Gastrocnemius medialis (tissue), 4 donors: ENCODE results near the gene LHPP.

Source experiments
- POLR2A ChIP-seq, 2 donors: fragments of 450-650 bp; IDR thresholded peaks; one replicate each; pipeline ENCODE4 v1.6.1; 2017; ENCODE audit warnings: antibody characterized with exemption in 2 of 2, mild to moderate bottlenecking in 2 of 2, moderate library complexity in 2 of 2
- TF ChIP-seq, protein P1 (sequence below), 5 experiments: fragments of 450-650 bp in 3 of 5; fragments of 200-600 bp in 2 of 5; sonication (generic) in 2 of 5; IDR thresholded peaks in 4 of 5; conservative IDR thresholded peaks in 1 of 5; 1 replicate in 4 of 5; 2 replicates in 1 of 5; pipeline ENCODE4 v1.5.1; 2016 to 2019; ENCODE audit warnings: antibody characterized with exemption in 5 of 5, mild to moderate bottlenecking in 3 of 5, moderate library complexity in 3 of 5

DNA sequence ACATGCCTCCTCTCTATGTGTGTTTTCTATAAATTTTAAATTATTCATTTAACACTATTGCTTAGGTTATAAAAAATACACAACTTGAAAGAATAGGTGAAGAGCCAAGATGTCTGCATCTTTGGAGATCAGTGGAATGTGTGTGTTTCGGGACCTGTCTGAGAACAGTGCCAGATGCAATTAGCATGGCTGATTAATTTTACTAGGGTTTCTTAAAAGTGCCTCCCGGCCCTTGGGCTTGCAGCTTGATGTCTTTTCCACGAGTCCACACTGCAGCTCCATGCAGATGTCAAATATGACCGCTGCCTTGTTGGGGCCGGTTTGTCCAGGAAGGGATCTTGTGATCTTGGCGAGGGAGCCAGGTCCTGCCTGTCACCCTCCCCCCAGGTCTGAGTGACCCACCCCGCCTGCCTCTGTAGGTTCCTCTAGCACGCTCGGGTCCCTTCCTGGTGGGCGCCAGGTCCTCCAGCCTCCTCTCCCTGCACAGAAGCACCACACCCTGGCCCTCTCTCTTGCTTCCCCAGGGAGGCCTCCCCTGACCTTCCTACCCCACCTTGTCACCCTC is 20.7 kb downstream of the LHPP start:
- TF ChIP-seq, protein P1, sequence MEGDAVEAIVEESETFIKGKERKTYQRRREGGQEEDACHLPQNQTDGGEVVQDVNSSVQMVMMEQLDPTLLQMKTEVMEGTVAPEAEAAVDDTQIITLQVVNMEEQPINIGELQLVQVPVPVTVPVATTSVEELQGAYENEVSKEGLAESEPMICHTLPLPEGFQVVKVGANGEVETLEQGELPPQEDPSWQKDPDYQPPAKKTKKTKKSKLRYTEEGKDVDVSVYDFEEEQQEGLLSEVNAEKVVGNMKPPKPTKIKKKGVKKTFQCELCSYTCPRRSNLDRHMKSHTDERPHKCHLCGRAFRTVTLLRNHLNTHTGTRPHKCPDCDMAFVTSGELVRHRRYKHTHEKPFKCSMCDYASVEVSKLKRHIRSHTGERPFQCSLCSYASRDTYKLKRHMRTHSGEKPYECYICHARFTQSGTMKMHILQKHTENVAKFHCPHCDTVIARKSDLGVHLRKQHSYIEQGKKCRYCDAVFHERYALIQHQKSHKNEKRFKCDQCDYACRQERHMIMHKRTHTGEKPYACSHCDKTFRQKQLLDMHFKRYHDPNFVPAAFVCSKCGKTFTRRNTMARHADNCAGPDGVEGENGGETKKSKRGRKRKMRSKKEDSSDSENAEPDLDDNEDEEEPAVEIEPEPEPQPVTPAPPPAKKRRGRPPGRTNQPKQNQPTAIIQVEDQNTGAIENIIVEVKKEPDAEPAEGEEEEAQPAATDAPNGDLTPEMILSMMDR (IDR thresholded peaks at IDR 0.05 in 4 of 5, conservative IDR thresholded peaks at IDR 0.05 in 1 of 5) = no peak
- TF ChIP-seq POLR2A (IDR thresholded peaks at IDR 0.05) = no peak
